Globus pallidus (tissue), 1 donor: ENCODE results near the gene MRPL52.
A peak's percentile ranks its signal among the peaks of the same experiment; 100 is the strongest.
"Not testable (repeated sequence)": the region's sequence is repeated elsewhere in the genome, so short reads cannot be mapped to it uniquely, and the experiment has no call there.

Experiments
- DNase-seq: peaks from one replicate; pipeline ENCODE4 v3.0.0-alpha.2; 2015; ENCODE audit warnings: low spot score

Gene MRPL52

DNA sequence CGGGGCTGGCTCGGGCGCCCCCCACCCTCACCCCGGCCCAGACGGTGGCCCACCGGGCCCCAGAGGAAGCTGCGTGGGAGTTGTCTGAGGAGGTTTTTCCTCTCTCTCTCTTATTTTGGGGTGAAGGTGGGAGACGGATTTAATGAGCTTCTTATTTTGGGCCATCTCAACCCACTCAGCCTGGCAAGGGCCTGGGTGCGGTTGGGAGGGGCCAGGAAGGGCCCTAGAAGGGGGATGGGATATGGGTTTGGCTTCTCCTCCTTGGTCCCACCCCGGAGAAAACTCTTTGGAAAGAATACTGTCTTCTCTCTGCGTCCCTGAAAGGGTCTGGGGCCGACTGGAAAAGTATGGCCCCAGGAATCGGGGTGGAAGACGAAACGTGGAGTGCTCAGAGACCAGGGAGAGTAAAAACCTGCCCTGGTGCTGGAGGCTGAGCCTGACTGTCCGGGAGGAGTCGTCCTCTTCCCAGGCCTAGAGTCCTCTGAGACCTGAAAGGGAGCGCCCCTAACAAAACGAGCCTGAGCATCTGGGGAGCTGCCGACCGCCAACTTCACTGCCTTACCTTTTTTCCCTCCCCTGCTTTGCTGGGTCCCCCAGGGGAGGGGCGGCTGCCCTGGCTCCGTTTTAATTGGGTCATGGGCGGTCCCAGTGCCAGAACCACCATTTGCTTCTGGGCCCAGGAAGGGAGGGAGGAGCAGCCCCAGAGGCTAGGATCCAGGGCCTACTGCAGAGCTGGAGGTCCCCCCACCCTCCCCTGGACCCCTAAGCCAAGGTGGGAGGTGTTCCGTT lies 8.3 kb downstream of the MRPL52 start:
- DNase-seq = no peak

DNA sequence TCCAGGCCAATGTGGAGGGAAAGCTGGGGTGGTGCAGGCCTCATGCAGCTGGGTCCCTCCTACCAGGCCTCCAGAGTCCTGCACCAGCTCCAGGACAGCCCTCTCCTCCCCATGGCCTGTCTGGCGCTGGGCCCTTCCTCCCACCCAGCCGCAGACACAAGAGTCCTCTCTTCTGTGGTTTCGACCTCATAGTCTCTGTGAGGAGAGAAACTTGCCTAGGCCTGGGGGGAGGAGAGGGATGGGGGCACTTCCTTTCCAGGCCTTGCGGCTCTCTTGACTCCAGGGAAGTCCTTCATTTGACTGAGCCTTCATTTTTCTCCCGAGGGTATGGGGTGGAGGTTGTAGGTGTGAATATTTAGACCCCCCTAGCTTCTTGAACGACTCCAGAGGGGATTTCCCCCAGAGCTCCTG lies 8.9 kb downstream of the MRPL52 start:
- no peak for DNase-seq

DNA sequence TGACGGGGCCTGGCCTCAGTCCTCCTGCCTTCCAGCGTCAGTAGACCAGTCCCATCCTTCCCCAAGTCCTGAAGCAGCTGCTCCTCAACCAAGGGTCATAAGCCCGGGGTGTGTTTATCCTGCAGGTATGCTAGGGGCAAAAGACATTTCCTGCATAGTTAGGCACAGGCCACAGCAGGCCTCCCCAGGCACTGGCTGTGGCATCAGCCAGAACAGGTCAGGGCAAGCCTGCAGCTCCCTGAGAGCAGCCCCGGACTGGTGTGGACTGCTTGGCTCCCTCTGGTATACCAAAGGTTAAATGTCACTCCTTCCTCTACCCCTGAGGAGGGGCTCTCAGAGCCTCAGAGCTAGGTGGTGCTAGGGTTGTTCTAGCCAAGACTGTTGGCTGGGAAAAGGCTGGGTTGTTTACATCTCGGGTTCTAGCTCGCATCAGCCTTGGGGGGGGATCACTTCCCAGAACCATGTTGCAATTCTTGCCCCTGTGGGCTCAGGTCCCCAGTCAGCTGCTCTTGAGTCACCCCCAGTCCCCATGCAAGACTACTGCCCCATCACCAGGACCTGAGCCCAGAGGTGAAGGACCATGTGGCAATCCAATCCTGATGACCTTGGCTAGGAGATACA lies 9.6 kb downstream of the MRPL52 start:
- DNase-seq = no peak

DNA sequence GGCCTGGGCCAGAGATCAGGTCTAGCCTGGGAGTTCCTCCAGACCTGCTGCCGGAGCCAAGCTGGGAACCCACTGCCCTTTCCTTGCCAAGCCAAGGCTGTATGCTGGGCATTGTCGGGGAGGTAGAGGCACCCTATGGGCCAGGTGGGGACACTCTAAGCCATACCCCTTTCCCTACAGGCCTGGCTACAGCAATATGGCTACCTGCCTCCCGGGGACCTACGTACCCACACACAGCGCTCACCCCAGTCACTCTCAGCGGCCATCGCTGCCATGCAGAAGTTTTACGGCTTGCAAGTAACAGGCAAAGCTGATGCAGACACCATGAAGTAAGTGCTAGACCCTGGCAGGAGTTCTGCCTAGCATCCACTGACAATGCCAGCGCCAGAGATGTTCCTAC lies 11.6 kb downstream of the MRPL52 start:
- DNase-seq = no peak

DNA sequence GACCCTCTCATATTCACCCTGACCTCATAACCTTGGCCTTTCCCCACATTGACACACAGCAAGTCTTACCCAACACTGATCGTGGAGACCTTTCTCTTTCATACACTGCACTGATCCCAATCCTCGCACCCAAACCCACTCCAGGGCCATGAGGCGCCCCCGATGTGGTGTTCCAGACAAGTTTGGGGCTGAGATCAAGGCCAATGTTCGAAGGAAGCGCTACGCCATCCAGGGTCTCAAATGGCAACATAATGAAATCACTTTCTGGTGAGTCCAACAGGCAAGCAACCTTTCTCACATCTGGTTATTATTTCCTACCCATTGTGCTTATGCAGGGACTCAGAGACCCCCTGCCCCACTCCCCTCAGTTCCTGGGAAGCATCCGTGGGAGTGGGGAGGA lies 12.1 kb downstream of the MRPL52 start:
- DNase-seq = no peak

DNA sequence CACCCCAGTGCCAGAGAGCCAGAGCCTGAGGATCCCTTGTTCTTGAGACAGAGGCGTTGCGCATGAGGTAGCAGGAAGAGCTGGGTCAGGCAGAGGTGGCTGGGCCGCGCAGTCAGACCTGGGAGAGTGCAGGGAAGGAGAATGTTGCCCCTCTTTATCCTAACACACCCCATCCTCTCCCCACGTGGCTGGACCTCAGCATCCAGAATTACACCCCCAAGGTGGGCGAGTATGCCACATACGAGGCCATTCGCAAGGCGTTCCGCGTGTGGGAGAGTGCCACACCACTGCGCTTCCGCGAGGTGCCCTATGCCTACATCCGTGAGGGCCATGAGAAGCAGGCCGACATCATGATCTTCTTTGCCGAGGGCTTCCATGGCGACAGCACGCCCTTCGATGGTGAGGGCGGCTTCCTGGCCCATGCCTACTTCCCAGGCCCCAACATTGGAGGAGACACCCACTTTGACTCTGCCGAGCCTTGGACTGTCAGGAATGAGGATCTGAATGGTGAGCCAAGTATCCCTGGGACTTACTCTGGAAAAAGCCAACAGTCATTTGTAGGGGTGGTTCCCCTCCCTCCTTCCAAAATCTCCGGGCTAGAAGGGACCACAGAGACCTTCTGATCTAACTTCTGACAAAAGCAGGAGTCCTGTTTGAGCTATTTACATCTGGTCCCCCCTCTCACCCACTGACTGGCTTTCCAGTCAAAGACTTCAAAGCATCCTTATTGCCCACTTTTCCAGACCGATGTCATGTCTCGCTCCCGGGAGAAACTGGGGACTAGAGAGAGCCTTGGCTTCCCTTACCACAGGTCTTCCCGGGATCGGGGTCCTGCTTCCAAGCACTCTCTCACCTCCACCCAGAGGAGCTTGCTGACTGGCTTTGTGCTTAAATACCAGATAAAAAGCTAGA lies 12.8 kb downstream of the MRPL52 start:
- no peak for DNase-seq

DNA sequence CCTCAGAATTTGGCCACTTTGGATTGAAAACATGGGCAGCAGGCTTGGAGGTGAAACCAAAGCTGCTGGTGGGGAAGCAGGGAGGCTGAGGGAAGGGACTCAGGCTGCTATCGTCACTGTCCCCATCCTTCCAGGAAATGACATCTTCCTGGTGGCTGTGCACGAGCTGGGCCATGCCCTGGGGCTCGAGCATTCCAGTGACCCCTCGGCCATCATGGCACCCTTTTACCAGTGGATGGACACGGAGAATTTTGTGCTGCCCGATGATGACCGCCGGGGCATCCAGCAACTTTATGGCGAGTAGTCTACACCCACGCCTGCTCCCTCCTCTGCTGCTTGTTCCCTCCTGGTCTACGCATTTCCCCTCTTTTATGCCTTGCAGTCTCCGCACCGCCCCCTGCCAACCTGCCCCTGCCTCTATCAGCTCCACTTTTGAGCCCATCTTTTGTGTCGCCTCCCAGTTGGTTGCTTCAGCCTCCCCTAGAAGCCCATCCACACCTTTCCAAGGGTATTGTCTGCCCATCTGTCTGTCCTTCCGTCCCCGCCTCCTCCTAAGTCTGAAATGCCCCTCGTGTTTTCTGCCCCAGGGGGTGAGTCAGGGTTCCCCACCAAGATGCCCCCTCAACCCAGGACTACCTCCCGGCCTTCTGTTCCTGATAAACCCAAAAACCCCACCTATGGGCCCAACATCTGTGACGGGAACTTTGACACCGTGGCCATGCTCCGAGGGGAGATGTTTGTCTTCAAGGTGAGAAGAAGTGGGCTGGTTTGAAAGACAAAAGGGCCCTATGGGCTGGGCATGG lies 13.6 kb downstream of the MRPL52 start:
- no peak for DNase-seq

DNA sequence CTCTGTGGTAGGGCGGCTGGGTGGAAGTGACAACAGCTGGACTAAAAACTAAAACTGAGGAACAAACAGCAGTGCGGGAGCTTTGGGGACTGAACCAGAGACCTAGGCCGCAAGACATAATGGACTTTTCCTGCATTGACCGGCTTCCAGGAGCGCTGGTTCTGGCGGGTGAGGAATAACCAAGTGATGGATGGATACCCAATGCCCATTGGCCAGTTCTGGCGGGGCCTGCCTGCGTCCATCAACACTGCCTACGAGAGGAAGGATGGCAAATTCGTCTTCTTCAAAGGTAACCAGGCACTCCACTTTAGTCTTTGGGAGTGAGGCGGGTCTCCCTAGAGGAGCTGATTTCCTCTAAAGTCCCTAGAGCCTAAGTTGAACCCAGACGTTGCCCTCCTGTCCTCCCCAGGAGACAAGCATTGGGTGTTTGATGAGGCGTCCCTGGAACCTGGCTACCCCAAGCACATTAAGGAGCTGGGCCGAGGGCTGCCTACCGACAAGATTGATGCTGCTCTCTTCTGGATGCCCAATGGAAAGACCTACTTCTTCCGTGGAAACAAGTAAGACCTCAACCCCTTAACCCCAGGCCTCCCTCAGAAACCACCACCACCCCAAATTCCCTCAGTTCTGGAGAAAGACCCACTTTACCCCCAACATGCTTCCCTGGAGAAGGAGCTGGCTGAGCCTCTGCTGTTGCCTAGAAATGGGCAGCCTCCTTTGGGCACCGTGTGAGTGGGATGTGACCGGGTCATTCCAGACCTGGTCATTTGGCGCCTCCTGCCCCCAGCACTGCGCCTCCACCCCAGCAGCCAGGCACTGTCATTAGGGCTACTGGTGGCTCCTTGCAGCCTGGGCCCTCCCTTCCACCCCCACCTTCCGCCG lies 14.8 kb downstream of the MRPL52 start:
- DNase-seq = no peak

DNA sequence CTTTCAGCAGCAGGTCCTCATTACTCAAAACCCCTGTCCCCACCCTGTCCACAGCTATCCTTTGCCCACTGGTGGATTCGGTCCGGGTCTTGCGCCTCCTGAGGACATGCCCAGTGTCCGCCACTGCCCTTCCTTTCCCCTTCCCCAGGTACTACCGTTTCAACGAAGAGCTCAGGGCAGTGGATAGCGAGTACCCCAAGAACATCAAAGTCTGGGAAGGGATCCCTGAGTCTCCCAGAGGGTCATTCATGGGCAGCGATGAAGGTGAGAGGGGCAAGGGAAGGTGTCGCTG lies 15.4 kb downstream of the MRPL52 start:
- DNase-seq = no peak

DNA sequence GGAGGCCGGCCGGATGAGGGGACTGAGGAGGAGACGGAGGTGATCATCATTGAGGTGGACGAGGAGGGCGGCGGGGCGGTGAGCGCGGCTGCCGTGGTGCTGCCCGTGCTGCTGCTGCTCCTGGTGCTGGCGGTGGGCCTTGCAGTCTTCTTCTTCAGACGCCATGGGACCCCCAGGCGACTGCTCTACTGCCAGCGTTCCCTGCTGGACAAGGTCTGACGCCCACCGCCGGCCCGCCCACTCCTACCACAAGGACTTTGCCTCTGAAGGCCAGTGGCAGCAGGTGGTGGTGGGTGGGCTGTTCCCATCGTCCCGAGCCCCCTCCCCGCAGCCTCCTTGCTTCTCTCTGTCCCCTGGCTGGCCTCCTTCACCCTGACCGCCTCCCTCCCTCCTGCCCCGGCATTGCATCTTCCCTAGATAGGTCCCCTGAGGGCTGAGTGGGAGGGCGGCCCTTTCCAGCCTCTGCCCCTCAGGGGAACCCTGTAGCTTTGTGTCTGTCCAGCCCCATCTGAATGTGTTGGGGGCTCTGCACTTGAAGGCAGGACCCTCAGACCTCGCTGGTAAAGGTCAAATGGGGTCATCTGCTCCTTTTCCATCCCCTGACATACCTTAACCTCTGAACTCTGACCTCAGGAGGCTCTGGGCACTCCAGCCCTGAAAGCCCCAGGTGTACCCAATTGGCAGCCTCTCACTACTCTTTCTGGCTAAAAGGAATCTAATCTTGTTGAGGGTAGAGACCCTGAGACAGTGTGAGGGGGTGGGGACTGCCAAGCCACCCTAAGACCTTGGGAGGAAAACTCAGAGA lies 16.3 kb downstream of the MRPL52 start:
- no peak for DNase-seq

DNA sequence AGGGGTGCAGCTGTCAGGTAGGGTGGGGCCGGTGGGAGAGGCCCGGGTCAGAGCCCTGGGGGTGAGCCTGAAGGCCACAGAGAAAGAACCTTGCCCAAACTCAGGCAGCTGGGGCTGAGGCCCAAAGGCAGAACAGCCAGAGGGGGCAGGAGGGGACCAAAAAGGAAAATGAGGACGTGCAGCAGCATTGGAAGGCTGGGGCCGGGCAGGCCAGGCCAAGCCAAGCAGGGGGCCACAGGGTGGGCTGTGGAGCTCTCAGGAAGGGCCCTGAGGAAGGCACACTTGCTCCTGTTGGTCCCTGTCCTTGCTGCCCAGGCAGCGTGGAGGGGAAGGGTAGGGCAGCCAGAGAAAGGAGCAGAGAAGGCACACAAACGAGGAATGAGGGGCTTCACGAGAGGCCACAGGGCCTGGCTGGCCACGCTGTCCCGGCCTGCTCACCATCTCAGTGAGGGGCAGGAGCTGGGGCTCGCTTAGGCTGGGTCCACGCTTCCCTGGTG lies 17.2 kb downstream of the MRPL52 start:
- DNase-seq = no peak

DNA sequence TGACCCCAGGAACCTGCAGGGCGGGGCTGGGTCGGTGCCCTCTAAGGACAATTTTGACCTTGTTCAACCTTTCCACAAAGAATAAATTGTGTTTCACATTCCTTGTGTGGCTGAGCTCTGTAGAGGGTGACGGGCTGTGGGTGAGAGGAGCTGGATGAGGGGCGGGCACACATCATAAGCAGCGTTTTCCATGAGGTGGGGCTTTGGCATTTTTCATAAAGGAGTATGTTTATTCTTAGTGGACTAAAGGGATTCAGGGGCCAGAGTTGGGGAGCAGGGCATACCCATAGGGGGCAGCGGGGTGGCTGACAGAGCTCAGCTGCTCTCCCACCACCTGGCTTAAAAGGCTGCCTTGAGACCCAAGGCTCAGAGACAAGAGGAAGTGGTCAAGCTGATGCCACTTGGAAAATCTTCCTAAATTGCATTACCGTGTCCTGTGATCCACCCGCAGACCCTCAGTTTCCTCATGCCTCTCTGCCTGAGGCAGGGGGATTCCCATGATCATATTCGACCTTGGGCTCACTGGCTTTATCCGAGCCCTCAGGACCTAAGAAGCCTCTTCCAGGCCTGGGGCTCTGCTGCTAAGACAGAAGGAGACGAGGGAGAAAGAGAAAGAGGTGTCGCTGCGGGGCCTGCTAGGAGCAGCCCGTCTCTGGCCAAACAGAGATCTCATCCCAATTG lies 18.1 kb downstream of the MRPL52 start:
- DNase-seq = no peak

DNA sequence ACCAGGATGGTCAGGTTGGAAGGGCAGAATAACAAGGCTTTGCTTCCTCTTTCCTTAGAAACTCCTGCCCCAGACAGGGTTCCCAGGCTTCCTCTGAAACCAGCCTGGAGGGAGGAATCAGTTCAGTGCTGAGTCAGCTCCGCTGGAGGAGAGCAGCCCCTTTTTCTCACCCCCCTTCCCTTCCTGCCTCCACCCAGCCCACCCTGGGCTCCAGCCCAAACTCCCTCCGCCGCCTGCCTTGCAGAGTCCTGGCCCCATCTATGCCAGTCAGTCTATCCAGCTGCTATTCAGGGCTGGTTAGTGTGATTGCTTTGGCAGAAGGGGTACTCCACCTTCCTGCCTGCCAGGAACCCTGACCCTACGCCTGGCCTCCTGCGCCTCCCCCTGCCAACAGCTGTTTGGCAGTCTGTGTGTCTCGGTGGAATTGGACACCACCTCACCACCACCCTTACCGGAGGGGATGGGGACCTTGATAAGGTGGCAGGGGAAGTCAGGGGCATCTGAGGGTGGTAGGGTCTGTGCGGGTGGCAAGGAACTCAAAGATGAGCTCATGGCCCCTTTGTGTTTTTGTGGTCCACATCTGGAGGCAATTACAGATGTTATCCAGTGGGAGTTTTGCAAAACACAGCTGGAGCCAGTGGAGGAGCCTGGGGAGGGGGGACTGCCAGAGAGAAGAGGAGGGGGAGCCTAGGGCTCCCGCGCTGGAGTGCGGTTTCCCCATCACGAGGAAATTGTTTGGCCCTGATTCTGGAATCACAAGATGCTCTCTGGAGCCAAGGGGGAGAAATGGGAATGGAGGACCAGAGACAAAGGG lies 18.9 kb downstream of the MRPL52 start:
- peak; percentile 40 for DNase-seq

DNA sequence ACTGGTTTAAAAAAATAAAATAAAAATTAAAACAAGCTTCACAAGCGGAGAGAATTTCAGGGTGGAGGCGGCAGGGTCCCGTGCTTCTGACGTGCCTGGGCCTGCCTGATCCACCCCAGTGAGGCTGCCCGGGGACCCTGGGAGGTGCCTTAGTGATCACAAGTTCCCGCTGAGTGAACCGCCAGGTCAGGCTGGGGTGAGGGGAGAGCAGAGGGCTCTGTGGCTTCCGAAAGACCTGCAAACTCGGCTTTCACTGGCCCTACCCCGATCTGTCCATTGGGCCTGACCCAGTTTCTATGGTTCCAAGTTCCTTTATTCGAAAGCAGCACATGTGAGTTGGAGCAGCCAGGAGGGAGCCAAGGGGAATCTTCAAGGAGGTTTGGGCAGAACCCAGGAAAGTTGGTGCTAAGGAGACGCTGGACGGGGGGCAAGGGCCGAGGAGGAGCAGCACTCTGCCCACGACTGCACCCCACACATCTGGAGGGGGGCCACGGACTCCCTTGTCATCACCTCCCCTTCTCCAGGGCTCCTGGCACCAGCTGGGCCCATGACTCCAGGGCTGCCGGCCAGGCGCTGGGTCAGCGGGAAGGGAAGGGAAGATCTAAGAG lies 19.6 kb downstream of the MRPL52 start:
- peak; percentile 50 for DNase-seq

DNA sequence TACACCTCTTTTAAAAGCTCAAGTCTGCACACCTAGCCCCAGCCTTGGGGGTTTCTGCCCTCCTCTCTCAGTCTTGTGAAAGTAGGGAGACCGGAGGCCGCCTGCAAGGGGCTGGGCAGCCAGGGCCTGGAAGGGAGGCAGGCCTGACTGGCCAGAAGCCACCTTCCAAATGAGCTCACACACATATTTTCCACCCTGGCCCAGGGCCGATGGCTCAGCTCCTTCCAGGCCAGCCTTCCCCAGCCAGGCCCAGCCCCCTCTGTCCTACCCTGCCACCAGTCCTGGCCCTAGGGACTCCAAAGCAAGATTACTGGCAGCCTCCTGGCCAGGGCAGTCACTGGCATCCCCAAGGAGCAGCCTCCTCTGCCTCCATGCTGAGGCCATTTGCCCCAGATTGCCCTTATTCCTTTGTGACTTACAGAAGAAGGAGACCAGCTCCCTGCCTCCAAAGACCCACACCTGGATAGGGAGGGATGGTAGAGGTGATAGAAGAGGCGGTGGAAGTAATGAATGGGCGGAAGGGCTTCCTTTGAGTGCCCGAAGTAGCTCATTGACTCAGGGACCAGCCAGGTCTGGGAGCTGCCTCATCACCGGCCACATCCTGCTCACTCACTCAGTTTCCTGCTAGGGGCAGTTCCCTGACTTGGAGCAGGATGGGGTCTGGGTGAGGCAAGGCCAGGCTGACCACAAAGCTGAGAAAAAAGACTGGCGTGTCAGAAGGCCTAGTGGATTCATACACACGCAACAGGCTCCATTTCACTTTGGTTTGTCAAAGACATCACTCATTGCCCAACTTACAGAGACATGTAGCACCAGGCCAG lies 21.5 kb downstream of the MRPL52 start:
- peak; percentile 66 for DNase-seq

DNA sequence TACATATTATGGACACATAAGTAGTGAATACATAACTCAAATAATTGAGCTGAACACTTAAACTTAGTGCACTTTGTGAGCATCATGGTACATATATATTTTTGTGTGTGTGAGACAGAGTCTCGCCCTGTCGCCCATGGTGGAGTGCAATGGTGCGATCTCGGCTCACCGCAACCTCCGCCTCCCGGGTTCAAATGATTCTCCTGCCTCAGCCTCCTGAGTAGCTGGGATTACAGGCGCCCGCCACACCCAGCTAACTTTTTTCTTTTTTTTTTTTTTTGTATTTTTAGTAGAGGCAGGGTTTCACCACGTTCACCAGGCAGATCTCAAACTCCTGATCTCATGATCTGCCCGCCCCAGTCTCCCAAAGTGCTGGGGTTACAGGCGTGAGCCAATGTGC lies 22.5 kb downstream of the MRPL52 start:
- DNase-seq = not testable (repeated sequence)

DNA sequence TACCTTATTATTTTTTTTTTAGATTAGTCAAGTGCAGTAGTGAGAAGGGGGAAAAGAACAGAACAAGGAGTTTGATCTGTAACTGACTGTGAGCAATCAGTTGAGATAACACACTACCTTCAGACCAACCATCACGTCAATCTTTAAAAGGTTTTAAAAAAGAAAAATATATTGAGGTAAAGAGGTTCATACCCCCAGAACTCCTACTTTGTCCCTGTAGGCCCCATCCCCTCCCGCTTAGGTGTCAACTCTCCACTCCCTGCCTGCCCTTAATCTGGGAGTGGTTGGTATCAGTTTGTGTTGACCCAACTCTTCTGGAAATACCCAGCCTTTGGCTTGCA lies 22.9 kb downstream of the MRPL52 start:
- no peak for DNase-seq
